GM12865 (cell line): ENCODE results near the gene CHTOP.

Source experiments
- DNase-seq: peaks from one replicate; pipeline ENCODE4 v3.0.0; 2010; ENCODE audit warnings: low read depth
- H3K4me3 ChIP-seq: 2 replicates; pipeline ENCODE4 v1.5.1; 2011; ENCODE audit warnings: mild to moderate bottlenecking, low read depth, low read length, control low read depth
- TF ChIP-seq, protein P1 (sequence below): IDR thresholded peaks from 2 replicates; pipeline ENCODE4 v1.5.1; 2011; ENCODE audit warnings: low read length, control low read depth, low read depth, inconsistent platforms; ENCODE audit not compliant: insufficient read depth; ENCODE audit errors: missing control alignments

Gene CHTOP

GRCh38 chr1:153612111-153612754 is 21.6 kb upstream of the CHTOP start:
- TF ChIP-seq, protein P1, sequence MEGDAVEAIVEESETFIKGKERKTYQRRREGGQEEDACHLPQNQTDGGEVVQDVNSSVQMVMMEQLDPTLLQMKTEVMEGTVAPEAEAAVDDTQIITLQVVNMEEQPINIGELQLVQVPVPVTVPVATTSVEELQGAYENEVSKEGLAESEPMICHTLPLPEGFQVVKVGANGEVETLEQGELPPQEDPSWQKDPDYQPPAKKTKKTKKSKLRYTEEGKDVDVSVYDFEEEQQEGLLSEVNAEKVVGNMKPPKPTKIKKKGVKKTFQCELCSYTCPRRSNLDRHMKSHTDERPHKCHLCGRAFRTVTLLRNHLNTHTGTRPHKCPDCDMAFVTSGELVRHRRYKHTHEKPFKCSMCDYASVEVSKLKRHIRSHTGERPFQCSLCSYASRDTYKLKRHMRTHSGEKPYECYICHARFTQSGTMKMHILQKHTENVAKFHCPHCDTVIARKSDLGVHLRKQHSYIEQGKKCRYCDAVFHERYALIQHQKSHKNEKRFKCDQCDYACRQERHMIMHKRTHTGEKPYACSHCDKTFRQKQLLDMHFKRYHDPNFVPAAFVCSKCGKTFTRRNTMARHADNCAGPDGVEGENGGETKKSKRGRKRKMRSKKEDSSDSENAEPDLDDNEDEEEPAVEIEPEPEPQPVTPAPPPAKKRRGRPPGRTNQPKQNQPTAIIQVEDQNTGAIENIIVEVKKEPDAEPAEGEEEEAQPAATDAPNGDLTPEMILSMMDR, result no peak

DNA sequence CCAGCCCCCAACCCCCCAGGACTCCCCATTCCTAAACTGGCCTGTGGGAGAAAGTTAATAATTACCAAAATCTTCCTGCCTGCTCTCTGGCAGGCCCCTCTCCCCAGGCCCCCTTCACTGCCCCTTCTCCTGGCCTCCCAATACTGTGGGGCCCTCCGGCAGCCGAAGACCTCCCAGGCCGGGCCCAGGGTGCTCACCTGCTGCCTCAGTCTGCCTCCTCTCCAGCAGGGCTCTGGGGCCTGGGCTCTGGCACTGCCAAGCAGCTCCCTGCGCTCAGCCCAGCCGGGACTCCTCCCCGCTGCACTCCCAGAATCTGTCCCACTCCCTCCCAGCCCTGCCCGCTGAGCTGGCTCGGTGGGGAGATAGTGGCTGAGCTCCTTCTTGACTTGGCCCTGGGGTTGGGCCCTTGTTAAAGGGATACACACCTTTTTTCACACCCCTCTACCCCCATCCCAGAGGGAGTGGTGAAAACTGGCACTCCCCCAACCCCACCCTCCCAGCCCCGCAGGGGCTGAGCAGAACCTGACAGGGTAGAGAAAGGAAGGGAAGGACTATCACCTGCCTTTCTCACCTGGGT is 21.0 kb upstream of the CHTOP start, which contains the start of gene S100A16:
TSS of gene S100A16 (minus strand) at position 383 of the 577 bp plus-strand sequence. CDS start 4,986 bp downstream, outside the sequence.
- no peak for DNase-seq
- H3K4me3 ChIP-seq, result no peak within 1 kb of the TSS
- TF ChIP-seq, protein P1, result no peak

More at GRCh38 chr1:153612111-153612754, 21.6 kb upstream of the CHTOP start:
- no peak overlapping the region for H3K4me3 ChIP-seq
- no peak for DNase-seq

GRCh38 chr1:153613406-153613805 is 20.5 kb upstream of the CHTOP start:
- DNase-seq, result no peak
- TF ChIP-seq, protein P1, result no peak
- H3K4me3 ChIP-seq, result no peak overlapping the region

GRCh38 chr1:153614189-153614900 is 19.5 kb upstream of the CHTOP start:
- no peak for DNase-seq
- TF ChIP-seq, protein P1, result no peak
- no peak overlapping the region for H3K4me3 ChIP-seq

- no peak overlapping the region for H3K4me3 ChIP-seq
- TF ChIP-seq, protein P1, result no peak
- no peak for DNase-seq
Observed at GRCh38 chr1:153614906-153615305, 19.0 kb upstream of the CHTOP start.

- TF ChIP-seq, protein P1, result no peak
- no peak overlapping the region for H3K4me3 ChIP-seq
Observed at GRCh38 chr1:153615406-153615805, 18.5 kb upstream of the CHTOP start.

More at GRCh38 chr1:153615406-153615805, 18.5 kb upstream of the CHTOP start:
- DNase-seq, result no peak
